DOHH2 (cell line): ENCODE data around the gene OXTR.

Experiments used
- H3F3A ChIP-seq: fragments of 200-600 bp; sonication (generic), shearing (Covaris generic); 2 replicates; pipeline ENCODE4 v1.6.0; 2016; ENCODE audit warnings: antibody characterized with exemption, mild to moderate bottlenecking; ENCODE audit not compliant: control insufficient read depth, insufficient read depth
- H3K27ac ChIP-seq: fragments of 200-600 bp; sonication (generic); 2 replicates; pipeline ENCODE4 v1.5.1; 2014; ENCODE audit warnings: low read depth, mild to moderate bottlenecking, low read length, moderate library complexity
- H3K27me3 ChIP-seq: fragments of 200-600 bp; sonication (generic); 2 replicates; pipeline ENCODE4 v1.6.1; 2014; ENCODE audit warnings: mild to moderate bottlenecking, low read length, mixed read lengths; ENCODE audit not compliant: control insufficient read depth
- H3K36me3 ChIP-seq: fragments of 200-600 bp; sonication (generic); 2 replicates; pipeline ENCODE4 v1.6.1; 2014; ENCODE audit warnings: mild to moderate bottlenecking, low read length, moderate library complexity, mixed read lengths; ENCODE audit not compliant: control insufficient read depth
- H3K4me1 ChIP-seq: fragments of 200-600 bp; sonication (generic); 2 replicates; pipeline ENCODE4 v1.6.1; 2014; ENCODE audit warnings: mild to moderate bottlenecking, low read length, mixed read lengths; ENCODE audit not compliant: control insufficient read depth
- H3K4me2 ChIP-seq: fragments of 200-600 bp; sonication (generic); 2 replicates; pipeline ENCODE4 v1.6.0; 2014; ENCODE audit warnings: mild to moderate bottlenecking, low read length, moderate library complexity
- H3K4me3 ChIP-seq: fragments of 200-600 bp; sonication (generic); 2 replicates; pipeline ENCODE4 v1.5.1; 2014; ENCODE audit warnings: mild to moderate bottlenecking, low read length, mixed read lengths
- H3K79me2 ChIP-seq: fragments of 200-600 bp; sonication (generic); 2 replicates; pipeline ENCODE4 v1.6.1; 2014; ENCODE audit warnings: mild to moderate bottlenecking, low read length, mixed read lengths; ENCODE audit not compliant: control insufficient read depth
- H3K9me2 ChIP-seq: fragments of 200-600 bp; sonication (generic); replicated peaks from 2 replicates; pipeline ENCODE4 v1.6.1; 2014; ENCODE audit warnings: mild to moderate bottlenecking, low read length, mixed read lengths; ENCODE audit not compliant: control insufficient read depth
- H3K9me3 ChIP-seq: fragments of 200-600 bp; sonication (generic); 2 replicates; pipeline ENCODE4 v1.6.1; 2014; ENCODE audit warnings: antibody characterized with exemption, low read length, mixed read lengths; ENCODE audit not compliant: control insufficient read depth, insufficient read depth
- H4K20me1 ChIP-seq: fragments of 200-600 bp; sonication (generic); 2 replicates; pipeline ENCODE4 v1.6.0; 2014; ENCODE audit warnings: low read depth, mild to moderate bottlenecking, antibody characterized with exemption, low read length, moderate library complexity; ENCODE audit not compliant: control insufficient read depth, insufficient read depth
- EZH2phosphoT487 ChIP-seq: fragments of 200-600 bp; sonication (generic); IDR thresholded peaks from 2 replicates; pipeline ENCODE4 v1.6.1; 2017; ENCODE audit warnings: borderline replicate concordance, mild to moderate bottlenecking, antibody characterized with exemption, low read length, moderate library complexity, mixed read lengths
- TF ChIP-seq, protein P1 (sequence below): fragments of 200-600 bp; sonication (generic); IDR thresholded peaks from one replicate; pipeline ENCODE4 v1.5.1; 2014; ENCODE audit warnings: antibody characterized with exemption, mild to moderate bottlenecking, low read depth, low read length; ENCODE audit not compliant: poor library complexity, severe bottlenecking

The OXTR gene

DNA sequence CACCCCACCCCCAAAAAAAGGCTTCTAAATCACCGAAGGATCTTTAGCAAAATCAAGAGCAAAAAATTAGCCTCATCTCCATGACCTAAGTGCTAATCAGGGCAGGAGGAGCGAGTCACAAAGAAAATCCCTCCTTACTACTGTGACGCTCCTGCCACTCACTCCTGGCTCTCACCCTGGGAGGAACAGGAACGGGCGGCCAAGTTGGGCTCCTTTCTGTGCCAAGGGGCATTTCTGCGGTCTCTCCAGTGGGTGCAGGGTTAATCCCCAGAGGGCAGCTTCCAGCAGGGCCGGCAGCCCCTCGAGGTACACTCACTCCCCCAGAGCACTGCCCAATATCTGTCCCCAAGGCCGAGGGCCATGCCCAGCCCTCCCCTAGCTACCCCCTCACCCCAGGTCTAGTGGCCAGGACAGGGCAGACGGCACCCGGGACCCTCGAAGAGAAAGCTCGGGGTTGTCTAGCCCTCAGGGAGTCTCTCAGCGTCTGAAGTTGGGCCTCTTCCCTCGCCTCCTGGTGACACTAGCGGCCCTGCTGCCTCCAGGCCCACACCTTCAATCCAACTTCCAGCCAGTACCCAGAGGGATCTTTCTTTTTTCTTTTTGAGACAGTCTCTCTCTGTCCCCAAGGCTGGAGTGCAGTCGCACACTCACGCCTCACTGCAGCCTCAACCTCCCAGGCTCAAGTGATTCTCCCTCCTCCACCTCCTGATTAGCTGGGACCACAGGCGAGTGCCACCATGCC, 35.1 kb downstream of the OXTR start:
- H3K27ac ChIP-seq = no peak overlapping the region
- no peak overlapping the region for H3K4me2 ChIP-seq
- no peaks in the 10 kb centered on the region for H4K20me1 ChIP-seq
- H3K4me3 ChIP-seq = no peak overlapping the region
- H3K36me3 ChIP-seq = no peaks in the 10 kb centered on the region
- no peaks in the 10 kb centered on the region for H3K4me1 ChIP-seq
- no peaks in the 10 kb centered on the region for H3K79me2 ChIP-seq
- no peak for TF ChIP-seq EZH2phosphoT487
- TF ChIP-seq, protein P1, sequence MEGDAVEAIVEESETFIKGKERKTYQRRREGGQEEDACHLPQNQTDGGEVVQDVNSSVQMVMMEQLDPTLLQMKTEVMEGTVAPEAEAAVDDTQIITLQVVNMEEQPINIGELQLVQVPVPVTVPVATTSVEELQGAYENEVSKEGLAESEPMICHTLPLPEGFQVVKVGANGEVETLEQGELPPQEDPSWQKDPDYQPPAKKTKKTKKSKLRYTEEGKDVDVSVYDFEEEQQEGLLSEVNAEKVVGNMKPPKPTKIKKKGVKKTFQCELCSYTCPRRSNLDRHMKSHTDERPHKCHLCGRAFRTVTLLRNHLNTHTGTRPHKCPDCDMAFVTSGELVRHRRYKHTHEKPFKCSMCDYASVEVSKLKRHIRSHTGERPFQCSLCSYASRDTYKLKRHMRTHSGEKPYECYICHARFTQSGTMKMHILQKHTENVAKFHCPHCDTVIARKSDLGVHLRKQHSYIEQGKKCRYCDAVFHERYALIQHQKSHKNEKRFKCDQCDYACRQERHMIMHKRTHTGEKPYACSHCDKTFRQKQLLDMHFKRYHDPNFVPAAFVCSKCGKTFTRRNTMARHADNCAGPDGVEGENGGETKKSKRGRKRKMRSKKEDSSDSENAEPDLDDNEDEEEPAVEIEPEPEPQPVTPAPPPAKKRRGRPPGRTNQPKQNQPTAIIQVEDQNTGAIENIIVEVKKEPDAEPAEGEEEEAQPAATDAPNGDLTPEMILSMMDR = no peak
- no peaks in the 10 kb centered on the region for H3K27me3 ChIP-seq
- H3F3A ChIP-seq = no peaks in the 10 kb centered on the region
- no peaks in the 10 kb centered on the region for H3K9me3 ChIP-seq
- H3K9me2 ChIP-seq = no peaks in the 10 kb centered on the region

DNA sequence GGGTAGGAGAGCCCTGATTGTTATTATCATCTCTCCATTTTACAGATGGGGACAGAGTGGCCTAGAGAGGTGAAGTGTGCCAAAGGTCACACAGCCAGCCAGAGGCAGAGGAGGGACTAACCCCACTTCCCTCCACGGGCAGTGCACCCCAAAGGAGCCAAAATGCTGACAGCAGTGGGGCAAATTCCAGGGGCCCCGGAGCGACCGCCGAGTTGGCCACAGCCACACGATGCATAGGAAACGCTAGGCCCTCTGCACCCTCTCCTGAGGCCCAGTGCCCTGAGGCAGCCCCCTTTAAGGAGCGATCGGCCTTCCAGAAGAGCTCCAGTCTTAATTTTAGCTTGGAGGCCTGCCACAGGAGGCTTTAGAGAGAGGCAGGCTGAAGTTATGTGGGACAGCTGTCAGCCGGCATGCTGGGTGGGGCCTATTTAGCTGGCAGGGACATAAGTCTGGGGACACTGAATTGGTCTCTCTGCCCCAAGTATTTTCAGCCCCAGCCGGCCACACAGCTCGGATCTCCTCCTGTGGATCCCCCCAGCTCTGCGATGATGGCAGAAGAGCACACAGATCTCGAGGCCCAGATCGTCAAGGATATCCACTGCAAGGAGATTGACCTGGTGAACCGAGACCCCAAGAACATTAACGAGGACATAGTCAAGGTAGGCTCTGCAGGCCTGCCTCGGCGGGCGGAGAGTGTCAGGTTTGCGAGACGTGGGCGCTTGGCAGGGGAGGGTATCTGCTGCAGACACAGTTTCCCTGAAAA, 35.9 kb downstream of the OXTR start, which contains the start of gene CAV3:
TSS of gene CAV3 (plus strand) at position 471 of the 763 bp plus-strand sequence. CDS start at position 546, 75 bp downstream.
- Histone ChIP-seq H3K27ac (no peak within 1 kb of the TSS), H3K9me2 (no peaks in the 10 kb centered on the region), H4K20me1 (no peaks in the 10 kb centered on the region), H3K4me2 (no peak within 1 kb of the TSS), H3F3A (no peaks in the 10 kb centered on the region), H3K4me1 (no peaks in the 10 kb centered on the region), H3K36me3 (no peaks in the 10 kb centered on the region), H3K9me3 (no peaks in the 10 kb centered on the region), H3K27me3 (no peaks in the 10 kb centered on the region), H3K4me3 (no peak within 1 kb of the TSS), H3K79me2 (no peaks in the 10 kb centered on the region)
- TF ChIP-seq, protein P1 = no peak
- TF ChIP-seq EZH2phosphoT487 = no peak

- Histone ChIP-seq H3K36me3 (no peaks in the 10 kb centered on the region), H3K4me1 (no peaks in the 10 kb centered on the region), H3F3A (no peaks in the 10 kb centered on the region), H3K4me2 (no peak overlapping the region), H4K20me1 (no peaks in the 10 kb centered on the region), H3K9me2 (no peaks in the 10 kb centered on the region), H3K27me3 (no peaks in the 10 kb centered on the region), H3K9me3 (no peaks in the 10 kb centered on the region), H3K27ac (no peak overlapping the region), H3K4me3 (no peak overlapping the region), H3K79me2 (no peaks in the 10 kb centered on the region)
- TF ChIP-seq EZH2phosphoT487 = no peak
- TF ChIP-seq, protein P1 = no peak
Measured at GRCh38 chr3:8732413-8732812, 37.0 kb downstream of the OXTR start.
